Colonic mucosa (tissue), 4 donors: ENCODE data around the gene HASPIN. TPM values are rescaled to one million over a fixed set of nuclear protein-coding genes. Genes with fewer than 3 reads are reported as not detected.

Experiments
- DNase-seq: peaks from one replicate; pipeline ENCODE4 v3.0.0-alpha.2; 2020
- H3K27ac ChIP-seq: fragments of 200-600 bp; one replicate; pipeline ENCODE4 v1.8.0; 2021
- H3K27me3 ChIP-seq: fragments of 200-600 bp; one replicate; pipeline ENCODE4 v1.8.0; 2021
- H3K36me3 ChIP-seq: fragments of 200-600 bp; one replicate; pipeline ENCODE4 v1.8.0; 2021
- H3K4me1 ChIP-seq: fragments of 200-600 bp; one replicate; pipeline ENCODE4 v1.8.0; 2021; ENCODE audit warnings: mild to moderate bottlenecking
- H3K4me3 ChIP-seq: fragments of 200-600 bp; one replicate; pipeline ENCODE4 v1.8.0; 2021
- H3K9ac ChIP-seq, 2 donors: one replicate each; pipeline ENCODE4 v1.7.0; 2013; ENCODE audit warnings: control low read depth in 2 of 2, low read depth in 2 of 2, low read length in 2 of 2
- H3K9me3 ChIP-seq: fragments of 200-600 bp; one replicate; pipeline ENCODE4 v1.8.0; 2021
- intact Hi-C: fragments of 100-400 bp; cut with DNase I; formaldehyde crosslinking; loops from one replicate; pipeline ENCODE4 v1.14.1; 2022
- total RNA-seq, 2 donors: library from RNA; stranded (reverse); fragmentation: NEBNext Ultra II Directional in 1 of 2; extraction: Animal tissue kit (Norgen Biotek cat#: 25700) in 1 of 2; gene quantifications; one replicate each; pipeline ENCODE4 v1.2.1, GENCODE V29; 2021
- TF ChIP-seq, protein P1 (sequence below): fragments of 200-600 bp; IDR thresholded peaks from one replicate; pipeline ENCODE4 v1.8.0; 2022; ENCODE audit warnings: antibody characterized with exemption, mild to moderate bottlenecking
- donor health status: healthy.
- donor health status: DM: no; HTN: no; CAD: no.
- donor health status: DM: no; HTN: no; CAD: no.

The HASPIN gene
- 10 to 100 TPM in 1 of 2 donors, 1 to 10 TPM in 1; 2.6 to 13.2 TPM for total RNA-seq

DNA sequence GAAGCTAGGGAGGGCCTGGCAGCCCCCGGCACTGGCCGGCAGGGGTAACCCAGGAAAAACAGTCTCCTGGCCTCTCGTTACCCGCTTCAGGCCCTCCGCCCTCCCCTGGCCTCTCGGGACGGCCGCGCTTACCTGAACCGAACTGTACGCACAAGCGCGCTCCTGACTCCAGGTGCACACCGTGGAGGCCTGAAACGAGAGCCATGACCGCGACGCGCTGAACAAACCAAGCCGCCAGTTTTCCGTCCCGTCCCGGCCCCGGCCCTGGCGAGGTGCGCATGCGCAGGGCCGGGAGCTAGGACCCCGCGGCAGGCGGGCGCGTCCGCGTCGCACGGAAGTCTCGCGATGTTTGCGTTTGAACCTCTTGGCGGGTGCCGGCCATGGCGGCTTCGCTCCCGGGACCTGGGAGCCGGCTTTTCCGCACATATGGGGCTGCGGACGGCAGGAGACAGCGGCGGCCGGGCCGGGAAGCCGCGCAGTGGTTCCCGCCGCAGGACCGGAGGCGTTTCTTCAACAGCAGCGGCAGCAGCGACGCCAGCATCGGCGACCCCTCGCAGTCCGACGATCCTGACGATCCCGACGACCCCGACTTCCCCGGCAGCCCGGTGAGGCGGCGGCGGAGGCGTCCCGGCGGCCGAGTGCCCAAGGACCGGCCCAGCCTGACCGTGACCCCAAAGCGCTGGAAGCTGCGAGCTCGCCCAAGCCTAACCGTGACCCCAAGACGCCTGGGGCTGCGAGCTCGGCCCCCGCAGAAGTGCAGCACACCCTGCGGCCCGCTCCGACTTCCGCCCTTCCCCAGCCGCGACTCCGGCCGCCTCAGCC, at the start of gene HASPIN:
HASPIN (plus strand) TSS at position 348 of the 822 bp plus-strand sequence; CDS start at position 381, 33 bp downstream.
- DNase-seq: peak; percentile 93
- H3K36me3 ChIP-seq: no peaks in the 10 kb centered on the region
- H3K9ac ChIP-seq: peak within 1 kb of the TSS; percentile 84 to 93
- intact Hi-C loops: no loop called here
- no peaks in the 10 kb centered on the region for H3K9me3 ChIP-seq
- H3K4me1 ChIP-seq: peaks cover 4% of the 10 kb centered on the region
- H3K4me3 ChIP-seq: peak within 1 kb of the TSS; percentile 95
- peak within 1 kb of the TSS; percentile 66 for H3K27ac ChIP-seq
- H3K27me3 ChIP-seq: no peaks in the 10 kb centered on the region
- TF ChIP-seq, protein P1, sequence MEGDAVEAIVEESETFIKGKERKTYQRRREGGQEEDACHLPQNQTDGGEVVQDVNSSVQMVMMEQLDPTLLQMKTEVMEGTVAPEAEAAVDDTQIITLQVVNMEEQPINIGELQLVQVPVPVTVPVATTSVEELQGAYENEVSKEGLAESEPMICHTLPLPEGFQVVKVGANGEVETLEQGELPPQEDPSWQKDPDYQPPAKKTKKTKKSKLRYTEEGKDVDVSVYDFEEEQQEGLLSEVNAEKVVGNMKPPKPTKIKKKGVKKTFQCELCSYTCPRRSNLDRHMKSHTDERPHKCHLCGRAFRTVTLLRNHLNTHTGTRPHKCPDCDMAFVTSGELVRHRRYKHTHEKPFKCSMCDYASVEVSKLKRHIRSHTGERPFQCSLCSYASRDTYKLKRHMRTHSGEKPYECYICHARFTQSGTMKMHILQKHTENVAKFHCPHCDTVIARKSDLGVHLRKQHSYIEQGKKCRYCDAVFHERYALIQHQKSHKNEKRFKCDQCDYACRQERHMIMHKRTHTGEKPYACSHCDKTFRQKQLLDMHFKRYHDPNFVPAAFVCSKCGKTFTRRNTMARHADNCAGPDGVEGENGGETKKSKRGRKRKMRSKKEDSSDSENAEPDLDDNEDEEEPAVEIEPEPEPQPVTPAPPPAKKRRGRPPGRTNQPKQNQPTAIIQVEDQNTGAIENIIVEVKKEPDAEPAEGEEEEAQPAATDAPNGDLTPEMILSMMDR: no peak

DNA sequence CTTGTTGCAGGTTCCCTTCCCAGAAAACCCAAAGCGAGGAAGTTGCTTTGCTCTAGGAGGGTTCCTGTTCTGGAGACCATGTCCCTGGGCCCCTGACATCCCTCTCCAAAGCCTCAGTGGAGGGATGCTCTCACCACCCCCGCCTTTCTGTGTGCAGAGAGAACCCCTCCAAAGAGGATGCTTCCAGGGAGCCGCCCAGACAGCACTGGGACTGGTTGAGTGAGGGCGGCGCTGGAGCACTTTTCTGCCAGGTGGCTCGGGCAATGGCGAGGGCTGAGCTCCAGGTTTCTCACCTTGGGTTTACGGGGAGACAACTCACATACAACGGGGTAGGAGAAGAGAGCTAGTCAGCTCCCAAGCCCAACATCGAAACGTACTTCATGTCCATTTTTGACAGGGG, 47.8 kb upstream of the HASPIN start:
- Histone ChIP-seq H3K27ac (no peak overlapping the region), H3K9me3 (no peaks in the 10 kb centered on the region), H3K36me3 (no peaks in the 10 kb centered on the region), H3K27me3 (no peaks in the 10 kb centered on the region), H3K9ac (no peak overlapping the region), H3K4me3 (no peak overlapping the region), H3K4me1 (no peaks in the 10 kb centered on the region)
- intact Hi-C loops: no loop called here
- no peak for DNase-seq
- TF ChIP-seq, protein P1: no peak

DNA sequence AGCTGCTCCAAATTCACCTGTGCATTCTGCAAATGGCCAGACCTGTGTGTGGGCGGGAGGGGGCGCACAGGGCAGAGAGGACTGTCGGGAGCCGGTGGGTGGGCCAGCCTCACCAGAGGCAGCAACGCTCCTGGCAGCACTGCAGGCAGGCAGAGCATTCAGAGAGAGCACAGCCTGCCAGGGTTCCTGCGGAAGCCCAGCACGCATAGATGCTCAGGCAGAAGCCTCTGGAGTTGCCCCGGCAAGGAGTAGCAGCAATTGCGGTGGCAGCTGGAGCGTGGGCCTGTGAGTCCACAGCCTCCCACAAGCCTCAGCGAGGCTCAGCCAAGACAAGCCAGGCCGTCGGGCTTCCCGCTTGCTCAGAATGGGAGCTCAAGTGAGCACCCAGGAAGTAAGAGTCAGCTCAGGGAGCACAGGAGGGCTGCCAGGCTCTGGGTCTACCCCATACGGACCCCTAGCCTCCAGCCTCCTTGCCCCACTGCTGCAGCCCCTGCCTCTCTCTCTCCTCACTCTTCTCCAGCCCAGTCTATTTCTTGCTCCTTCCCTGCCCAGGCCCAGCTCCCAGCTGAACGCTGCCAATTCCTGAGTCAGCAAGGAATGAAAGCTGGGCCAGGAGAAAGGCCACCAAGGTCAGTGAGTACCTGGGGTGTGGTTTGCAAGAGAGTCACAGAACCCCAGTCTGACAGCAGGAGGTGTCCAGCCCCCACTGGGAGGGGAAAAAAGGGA, 45.4 kb upstream of the HASPIN start:
- no peak overlapping the region for H3K9ac ChIP-seq
- H3K36me3 ChIP-seq: no peaks in the 10 kb centered on the region
- intact Hi-C loops: no loop called here
- H3K4me3 ChIP-seq: no peak overlapping the region
- H3K4me1 ChIP-seq: no peaks in the 10 kb centered on the region
- H3K27ac ChIP-seq: no peak overlapping the region
- no peaks in the 10 kb centered on the region for H3K27me3 ChIP-seq
- H3K9me3 ChIP-seq: no peaks in the 10 kb centered on the region
- TF ChIP-seq, protein P1: no peak
- no peak for DNase-seq

DNA sequence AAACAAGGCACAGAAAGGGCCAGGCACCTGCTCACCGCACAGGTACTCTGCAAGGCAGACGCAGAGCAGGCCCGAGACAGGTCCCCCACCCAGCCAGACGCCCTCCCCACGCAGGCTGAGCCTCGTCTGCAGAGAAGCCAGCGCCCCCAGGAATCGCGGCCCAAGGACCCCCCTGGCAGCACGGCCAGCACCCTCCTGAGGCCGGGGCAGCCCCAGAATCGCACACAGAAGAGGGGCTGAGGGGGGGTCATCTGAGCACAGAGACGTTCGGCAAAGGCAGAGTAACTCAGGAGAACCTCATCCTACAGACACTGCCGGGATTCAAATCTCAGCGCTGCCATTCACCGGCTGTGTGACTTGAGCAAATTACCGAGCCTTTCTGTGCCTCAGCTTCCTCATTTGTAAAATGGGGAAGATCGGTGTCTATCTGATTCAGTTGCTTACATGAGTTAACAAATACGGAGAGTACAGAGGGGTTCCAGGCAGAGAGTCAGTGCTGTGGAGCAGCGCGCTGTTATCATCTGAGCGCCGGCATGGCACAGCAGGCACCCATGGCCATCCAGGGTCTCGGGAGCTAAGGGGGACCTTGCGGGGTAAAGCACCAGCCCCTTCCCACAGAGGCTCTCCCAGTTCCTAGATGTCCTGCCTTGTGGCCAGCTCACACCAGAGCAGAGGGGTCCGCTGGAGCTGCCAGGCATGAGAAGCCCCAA, 44.7 kb upstream of the HASPIN start:
- Histone ChIP-seq H3K4me3 (no peak overlapping the region), H3K27ac (no peak overlapping the region), H3K36me3 (no peaks in the 10 kb centered on the region), H3K4me1 (no peaks in the 10 kb centered on the region), H3K27me3 (peaks cover 3% of the 10 kb centered on the region), H3K9ac (no peak overlapping the region), H3K9me3 (no peaks in the 10 kb centered on the region)
- no peak for DNase-seq
- TF ChIP-seq, protein P1: no peak
- intact Hi-C loops: no loop called here

DNA sequence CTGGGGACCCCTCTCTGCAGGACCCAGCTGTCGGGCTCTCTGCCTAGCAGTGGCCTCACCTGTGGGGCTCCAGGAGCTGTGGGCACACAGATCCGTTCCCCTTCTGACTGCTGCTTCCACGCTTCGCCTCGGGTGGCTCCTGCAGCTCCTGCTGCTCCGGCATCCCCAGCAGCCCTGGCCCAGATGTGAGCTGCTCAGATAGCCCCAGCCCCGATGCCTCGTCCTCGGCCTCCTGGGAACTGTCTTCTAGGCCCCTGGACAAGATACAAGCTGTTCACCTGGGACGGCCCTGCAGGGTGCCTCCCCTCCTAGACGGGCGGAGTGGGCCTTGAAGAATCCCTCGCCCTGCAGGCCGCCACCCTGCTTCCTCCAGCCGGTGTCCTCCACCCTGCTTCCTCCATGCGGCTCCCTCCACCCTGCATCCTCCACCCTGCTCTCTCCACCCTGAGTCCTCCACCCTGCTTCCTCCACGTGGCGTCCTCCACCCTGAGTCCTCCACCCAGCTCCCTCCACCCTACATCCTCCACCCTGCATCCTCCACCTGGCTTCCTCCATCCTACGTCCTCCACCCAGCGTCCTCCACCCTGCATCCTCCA, 44.1 kb upstream of the HASPIN start:
- intact Hi-C loops: no loop called here
- Histone ChIP-seq H3K36me3 (no peaks in the 10 kb centered on the region), H3K9ac (no peak overlapping the region), H3K4me1 (no peaks in the 10 kb centered on the region), H3K4me3 (no peak overlapping the region), H3K27me3 (peaks cover 9% of the 10 kb centered on the region), H3K27ac (no peak overlapping the region), H3K9me3 (no peaks in the 10 kb centered on the region)
- no peak for DNase-seq
- TF ChIP-seq, protein P1: no peak
